Testis (tissue), 2 donors: Measurements from ENCODE around the gene PRCP.

Source experiments
- POLR2A ChIP-seq: fragments of 450-650 bp; IDR thresholded peaks from one replicate; pipeline ENCODE4 v1.6.1; 2017; ENCODE audit warnings: antibody characterized with exemption, mild to moderate bottlenecking, moderate library complexity
- TF ChIP-seq, protein P1 (sequence below), 3 experiments: fragments of 450-650 bp in 2 of 3; fragments of 200-600 bp in 1 of 3; sonication (generic) in 1 of 3; IDR thresholded peaks; one replicate each; pipeline ENCODE4 v1.5.1; 2016 to 2019; ENCODE audit warnings: antibody characterized with exemption in 3 of 3, mild to moderate bottlenecking in 2 of 3, moderate library complexity in 1 of 3

DNA sequence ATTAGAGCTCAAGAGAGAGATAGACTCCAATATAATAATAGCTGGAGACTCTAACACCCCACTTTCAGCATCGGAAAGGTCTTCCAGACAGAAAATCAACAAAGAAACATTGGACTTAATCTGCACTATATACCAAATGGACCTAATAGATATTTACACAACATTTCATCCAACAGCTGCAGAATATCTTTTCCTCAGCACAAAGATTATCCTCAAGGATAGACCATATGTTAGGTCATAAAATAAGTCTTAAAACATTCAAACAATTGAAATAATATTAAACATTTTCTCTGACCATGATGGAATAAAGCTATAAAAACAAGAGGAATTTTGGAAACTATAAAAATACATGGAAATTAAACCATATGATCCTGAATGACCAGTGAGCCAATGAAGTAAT is 121.5 kb downstream of the PRCP start:
- TF ChIP-seq, protein P1, sequence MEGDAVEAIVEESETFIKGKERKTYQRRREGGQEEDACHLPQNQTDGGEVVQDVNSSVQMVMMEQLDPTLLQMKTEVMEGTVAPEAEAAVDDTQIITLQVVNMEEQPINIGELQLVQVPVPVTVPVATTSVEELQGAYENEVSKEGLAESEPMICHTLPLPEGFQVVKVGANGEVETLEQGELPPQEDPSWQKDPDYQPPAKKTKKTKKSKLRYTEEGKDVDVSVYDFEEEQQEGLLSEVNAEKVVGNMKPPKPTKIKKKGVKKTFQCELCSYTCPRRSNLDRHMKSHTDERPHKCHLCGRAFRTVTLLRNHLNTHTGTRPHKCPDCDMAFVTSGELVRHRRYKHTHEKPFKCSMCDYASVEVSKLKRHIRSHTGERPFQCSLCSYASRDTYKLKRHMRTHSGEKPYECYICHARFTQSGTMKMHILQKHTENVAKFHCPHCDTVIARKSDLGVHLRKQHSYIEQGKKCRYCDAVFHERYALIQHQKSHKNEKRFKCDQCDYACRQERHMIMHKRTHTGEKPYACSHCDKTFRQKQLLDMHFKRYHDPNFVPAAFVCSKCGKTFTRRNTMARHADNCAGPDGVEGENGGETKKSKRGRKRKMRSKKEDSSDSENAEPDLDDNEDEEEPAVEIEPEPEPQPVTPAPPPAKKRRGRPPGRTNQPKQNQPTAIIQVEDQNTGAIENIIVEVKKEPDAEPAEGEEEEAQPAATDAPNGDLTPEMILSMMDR (IDR thresholded peaks at IDR 0.05) = no peak
- TF ChIP-seq POLR2A = no peak
